Measurements from ENCODE around the gene ACVRL1.
"Not testable (repeated sequence)": the region's sequence is repeated elsewhere in the genome, so short reads cannot be mapped to it uniquely, and the experiment has no call there.

The ACVRL1 gene

DNA sequence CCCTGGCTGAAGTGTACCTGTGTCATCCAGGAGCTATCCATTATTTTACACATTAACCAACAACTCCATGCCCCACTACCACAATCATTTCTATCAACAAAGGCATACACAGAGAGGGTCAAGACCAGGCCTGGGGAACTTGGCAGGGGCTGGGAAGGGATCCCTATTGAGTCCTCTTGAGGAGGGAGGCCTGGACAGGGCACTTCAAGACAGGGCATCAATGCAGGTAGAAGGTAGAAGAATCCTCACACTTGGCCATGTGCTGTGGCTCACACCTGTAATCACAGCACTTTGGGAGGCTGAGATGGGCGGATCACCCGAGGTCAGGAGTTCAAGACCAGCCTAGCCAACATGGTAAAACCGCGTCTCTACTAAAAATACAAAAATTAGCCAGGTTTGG lies 32.8 kb upstream of the ACVRL1 start:
- no peak for DNase-seq

GRCh38 chr12:51879102-51879501 lies 28.2 kb upstream of the ACVRL1 start:
- DNase-seq = no peak

DNA sequence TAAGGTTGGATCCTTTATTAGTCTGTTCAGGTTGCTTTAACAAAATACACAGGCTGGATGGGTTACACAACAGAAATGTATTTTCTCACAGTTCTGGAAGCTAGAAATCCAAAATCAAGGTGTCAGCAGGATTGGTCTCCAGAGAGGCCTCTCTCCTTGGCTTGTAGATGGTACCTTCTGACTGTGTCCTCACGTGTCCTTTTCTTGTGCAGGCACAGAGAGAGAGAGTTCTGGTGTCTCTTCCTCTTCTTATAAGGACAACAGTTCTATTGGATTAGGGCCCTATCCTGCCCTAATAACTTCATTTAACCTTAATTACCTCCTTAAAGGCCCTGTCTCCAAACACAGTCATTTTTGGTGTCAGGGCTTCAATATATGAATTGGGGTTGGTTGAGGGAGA lies 24.0 kb upstream of the ACVRL1 start:
- DNase-seq = no peak

- DNase-seq = no peak
Observed at GRCh38 chr12:51883998-51884675, 23.2 kb upstream of the ACVRL1 start.

GRCh38 chr12:51884676-51885229 lies 22.6 kb upstream of the ACVRL1 start:
- DNase-seq = no peak

DNA sequence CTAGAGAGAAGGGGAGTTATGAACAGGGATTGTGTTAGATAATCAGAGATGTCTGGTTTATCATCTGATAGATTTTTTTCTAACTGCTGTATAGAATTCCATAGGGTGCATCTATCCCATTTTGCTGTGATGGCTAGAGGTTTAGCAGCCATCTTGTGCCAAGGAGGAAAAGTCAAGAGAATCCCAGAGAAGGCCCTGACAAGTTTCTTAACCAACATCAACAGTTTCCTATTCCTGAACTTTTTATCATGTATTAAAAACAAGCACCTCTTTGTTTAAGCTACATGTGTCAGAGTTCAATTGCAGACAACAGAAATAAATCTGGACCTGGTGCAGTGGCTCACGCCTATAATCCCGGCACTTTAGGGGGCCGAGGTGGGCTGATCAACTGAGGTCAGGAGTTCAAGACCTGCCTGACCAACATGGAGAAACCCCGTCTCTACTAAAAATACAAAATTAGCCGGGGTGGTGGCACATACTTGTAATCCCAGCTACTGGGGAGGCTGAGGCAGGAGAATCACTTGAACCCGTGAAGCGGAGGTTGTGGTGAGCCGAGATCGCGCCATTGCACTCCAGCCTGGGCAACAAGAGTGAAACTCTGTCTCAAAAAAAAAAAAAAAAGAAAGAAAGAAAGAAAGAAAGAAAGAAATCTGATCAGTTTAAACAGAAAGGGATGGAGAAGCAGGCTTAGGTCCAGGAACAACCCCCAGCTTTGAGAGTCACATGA lies 21.8 kb upstream of the ACVRL1 start:
- DNase-seq = not testable (repeated sequence)

DNA sequence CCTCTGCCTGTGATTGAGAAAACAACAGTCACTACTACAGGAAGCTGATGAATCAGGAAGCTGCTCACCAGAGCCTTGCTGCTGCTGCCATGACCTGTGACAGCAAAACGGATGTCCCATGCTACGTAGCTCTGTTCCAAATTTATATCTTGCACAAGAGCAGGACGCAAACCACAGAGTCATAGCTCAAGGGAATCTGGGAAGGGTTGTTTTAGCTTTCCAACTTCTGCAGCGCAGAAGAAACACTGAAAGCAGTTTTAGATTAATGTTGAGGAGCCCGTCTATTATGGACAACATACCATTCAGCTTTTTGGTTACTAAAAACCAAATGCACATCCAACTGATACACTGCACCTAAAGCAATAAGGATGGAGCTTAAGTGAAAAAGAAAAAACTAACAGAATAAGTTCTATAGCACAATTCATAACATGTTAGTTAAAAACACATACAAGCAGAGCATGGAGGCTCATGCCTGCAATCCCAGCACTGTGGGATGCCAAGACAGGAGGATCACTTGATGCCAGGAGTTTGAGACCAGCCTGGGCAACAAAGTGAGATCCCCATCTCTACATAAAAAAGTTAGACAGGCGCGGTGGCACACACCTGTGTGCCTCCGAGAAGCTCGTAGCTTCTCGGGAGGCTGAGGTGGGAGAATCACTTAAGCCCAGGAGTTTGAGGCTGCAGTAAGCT lies 21.1 kb upstream of the ACVRL1 start:
- DNase-seq = peak; percentile 37

- DNase-seq = no peak
Observed at GRCh38 chr12:51887476-51888315, 19.6 kb upstream of the ACVRL1 start, which contains the start of gene ANKRD33. ANKRD33 (plus strand) TSS chr12:51888103; CDS start chr12:51888187, 84 bp downstream.

GRCh38 chr12:51888316-51889215 lies 18.7 kb upstream of the ACVRL1 start:
- no peak for DNase-seq

- no peak for DNase-seq
Observed at GRCh38 chr12:51889216-51890132, 17.8 kb upstream of the ACVRL1 start.

- no peak for DNase-seq
Observed at GRCh38 chr12:51890133-51890464, 17.2 kb upstream of the ACVRL1 start.

DNA sequence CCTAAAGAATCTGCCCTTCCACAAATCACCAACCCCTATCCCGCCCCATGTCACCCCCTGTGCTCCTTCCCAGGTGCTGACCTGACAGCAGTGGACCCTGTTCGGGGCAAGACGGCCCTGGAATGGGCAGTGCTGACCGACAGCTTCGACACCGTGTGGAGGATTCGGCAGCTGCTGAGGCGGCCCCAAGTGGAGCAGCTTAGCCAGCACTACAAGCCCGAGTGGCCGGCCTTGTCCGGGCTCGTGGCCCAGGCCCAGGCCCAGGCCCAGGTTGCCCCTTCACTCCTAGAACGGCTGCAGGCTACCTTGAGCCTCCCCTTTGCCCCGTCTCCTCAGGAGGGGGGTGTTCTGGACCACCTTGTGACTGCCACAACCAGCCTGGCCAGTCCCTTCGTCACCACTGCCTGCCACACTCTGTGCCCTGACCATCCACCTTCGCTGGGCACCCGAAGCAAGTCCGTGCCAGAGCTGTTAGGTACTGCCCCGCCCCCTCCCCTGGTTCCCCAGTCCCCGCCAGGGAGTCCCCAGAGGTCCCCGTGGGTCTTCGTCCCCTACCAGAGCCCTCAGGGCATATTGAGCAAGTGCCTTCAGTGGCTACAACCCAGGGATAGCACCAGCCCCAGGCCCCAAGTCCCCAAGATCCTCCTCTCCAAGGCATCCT lies 16.7 kb upstream of the ACVRL1 start:
- no peak for DNase-seq

- no peak for DNase-seq
Observed at GRCh38 chr12:51891843-51892242, 15.5 kb upstream of the ACVRL1 start.

DNA sequence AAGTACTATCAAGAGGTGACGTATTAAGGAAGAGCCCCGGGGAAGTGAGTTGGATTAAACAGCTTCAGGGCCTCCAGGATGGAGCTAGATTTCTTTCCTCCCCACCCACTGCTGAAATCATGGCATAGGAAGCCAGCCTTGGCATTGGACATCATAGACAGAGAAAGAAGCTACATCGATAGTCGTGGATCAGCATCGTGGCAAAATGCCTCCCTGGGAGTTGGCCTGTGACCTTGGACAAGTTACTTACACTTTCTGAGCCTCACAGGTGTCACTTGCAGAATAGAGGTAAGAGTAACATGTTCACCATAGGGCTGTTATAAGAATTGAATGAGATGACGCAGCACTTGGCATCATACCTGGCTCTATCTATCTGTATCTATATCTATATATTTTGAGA lies 13.5 kb upstream of the ACVRL1 start:
- DNase-seq = no peak

GRCh38 chr12:51895378-51896135 lies 11.7 kb upstream of the ACVRL1 start:
- DNase-seq = no peak

GRCh38 chr12:51896236-51896635 lies 11.1 kb upstream of the ACVRL1 start:
- no peak for DNase-seq

- DNase-seq = no peak
Observed at GRCh38 chr12:51897181-51897580, 10.1 kb upstream of the ACVRL1 start.

DNA sequence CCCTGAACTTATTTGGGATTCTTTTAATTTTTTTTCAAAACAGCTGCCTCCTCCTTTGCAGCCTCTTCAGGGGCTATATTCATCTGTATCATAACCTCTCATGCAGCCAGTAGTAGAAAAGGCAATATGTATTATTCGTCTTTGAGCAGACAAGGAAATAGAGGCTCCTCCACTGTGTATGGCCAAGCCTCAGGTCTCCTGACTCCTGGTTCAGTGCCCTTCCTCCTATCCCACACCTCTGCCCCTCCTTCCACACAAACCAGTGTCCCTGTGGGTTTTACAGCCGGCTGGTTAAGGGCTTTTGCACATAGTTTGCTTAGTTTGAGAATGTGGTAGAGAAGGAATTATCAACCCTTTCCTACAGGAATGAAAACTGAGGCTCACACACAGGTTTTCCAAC lies 8.8 kb upstream of the ACVRL1 start:
- no peak for DNase-seq

GRCh38 chr12:51898937-51899336 lies 8.4 kb upstream of the ACVRL1 start:
- no peak for DNase-seq
